Measurements from ENCODE around the gene HERC3. TPM values are rescaled to one million over a fixed set of nuclear protein-coding genes. Genes with fewer than 3 reads are reported as not detected.

HERC3 gene
- total and polyA plus RNA-seq, 4 donors: 6.2 to 48.0 (median 24.9) TPM

DNA sequence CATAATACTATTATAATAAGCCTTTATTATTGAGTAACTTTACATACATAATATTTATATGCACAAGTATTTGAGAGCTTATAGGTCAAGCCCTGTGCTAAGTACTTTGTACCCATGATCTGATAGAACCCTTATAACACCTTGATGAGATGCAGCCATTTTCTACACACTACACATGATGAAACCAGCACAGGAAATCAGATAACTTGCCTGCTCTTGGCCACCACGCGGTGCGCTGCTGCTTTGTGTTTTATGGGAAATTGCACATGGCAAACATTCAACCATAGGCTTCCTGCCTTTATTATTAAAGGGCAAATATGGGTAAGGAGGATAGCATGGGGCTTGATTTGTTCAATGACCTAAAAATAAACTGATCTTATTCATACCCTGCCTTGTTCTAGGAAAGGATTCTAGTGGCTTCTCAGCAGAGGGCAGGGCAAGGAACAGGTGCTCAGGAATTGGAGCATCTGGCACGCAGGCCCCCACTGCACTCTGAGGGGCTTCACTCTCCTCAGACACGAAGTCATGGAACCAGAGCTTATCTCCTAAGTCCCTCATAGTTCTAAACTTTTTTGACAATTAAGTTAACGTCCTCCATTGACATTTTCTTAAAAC is 137.0 kb downstream of the HERC3 start:
- DNase-seq (no peak), ATAC-seq (ENCODE audit: insufficient read depth, low FRiP score) (no peak)
- Histone ChIP-seq H3K9me3 (ENCODE audit: control insufficient read depth in 4 of 4, insufficient read depth in 3 of 4, low read length in 3 of 4) (no peaks in the 10 kb centered on the region), H3K4me1 (ENCODE audit: control insufficient read depth in 5 of 5, insufficient read depth in 5 of 5, low read length in 5 of 5) (peaks cover 0 to 8% (median 3%) of the 10 kb centered on the region in 5 donors), H3K4me3 (no peak overlapping the region), H3K9ac (ENCODE audit: insufficient read depth in 1 of 2, low read length in 2 of 2) (no peak overlapping the region), H3K27me3 (ENCODE audit: control insufficient read depth in 3 of 3, insufficient read depth in 3 of 3, low read length in 2 of 3) (no peaks in the 10 kb centered on the region), H3K27ac (ENCODE audit: low read depth in 1 of 2, low read length in 1 of 2) (no peak overlapping the region), H3K36me3 (ENCODE audit: control insufficient read depth in 4 of 4, insufficient read depth in 4 of 4, low read length in 4 of 4) (peaks cover 18 to 55% (median 38%) of the 10 kb centered on the region in 4 donors)
- 53 to 72% methylated on average over 6 of the region's 6 CpGs for WGBS, 2 donors
- TF ChIP-seq, protein P1, sequence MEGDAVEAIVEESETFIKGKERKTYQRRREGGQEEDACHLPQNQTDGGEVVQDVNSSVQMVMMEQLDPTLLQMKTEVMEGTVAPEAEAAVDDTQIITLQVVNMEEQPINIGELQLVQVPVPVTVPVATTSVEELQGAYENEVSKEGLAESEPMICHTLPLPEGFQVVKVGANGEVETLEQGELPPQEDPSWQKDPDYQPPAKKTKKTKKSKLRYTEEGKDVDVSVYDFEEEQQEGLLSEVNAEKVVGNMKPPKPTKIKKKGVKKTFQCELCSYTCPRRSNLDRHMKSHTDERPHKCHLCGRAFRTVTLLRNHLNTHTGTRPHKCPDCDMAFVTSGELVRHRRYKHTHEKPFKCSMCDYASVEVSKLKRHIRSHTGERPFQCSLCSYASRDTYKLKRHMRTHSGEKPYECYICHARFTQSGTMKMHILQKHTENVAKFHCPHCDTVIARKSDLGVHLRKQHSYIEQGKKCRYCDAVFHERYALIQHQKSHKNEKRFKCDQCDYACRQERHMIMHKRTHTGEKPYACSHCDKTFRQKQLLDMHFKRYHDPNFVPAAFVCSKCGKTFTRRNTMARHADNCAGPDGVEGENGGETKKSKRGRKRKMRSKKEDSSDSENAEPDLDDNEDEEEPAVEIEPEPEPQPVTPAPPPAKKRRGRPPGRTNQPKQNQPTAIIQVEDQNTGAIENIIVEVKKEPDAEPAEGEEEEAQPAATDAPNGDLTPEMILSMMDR (IDR thresholded peaks at IDR 0.05; ENCODE audit: control extremely low read depth, extremely low read depth): no peak

DNA sequence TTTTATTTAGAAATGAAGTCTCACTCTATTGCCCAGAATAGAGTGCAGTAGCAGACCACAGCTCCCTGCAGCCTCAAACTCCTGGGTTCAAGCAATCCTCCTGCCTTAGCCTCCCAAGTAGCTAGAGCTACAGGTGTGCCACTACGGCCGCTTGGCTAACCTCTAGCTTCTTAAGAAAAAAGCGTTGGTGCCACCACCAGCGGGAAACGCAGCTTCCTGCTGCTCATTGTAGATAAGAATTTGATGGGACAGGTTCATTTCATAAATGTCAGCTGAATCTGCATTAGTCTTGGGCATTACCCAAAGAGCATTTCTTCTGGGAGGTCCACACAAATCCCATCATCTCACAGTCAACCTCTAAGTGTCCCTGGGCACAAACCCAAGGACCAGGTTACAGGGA is 138.5 kb downstream of the HERC3 start:
- 57 to 60% methylated on average over 5 of the region's 5 CpGs for WGBS, 2 donors
- H3K4me1 ChIP-seq (ENCODE audit: control insufficient read depth in 5 of 5, insufficient read depth in 5 of 5, low read length in 5 of 5): peaks cover 0 to 15% (median 3%) of the 10 kb centered on the region in 5 donors
- ATAC-seq (ENCODE audit: insufficient read depth, low FRiP score) (no peak), DNase-seq (no peak)
- no peaks in the 10 kb centered on the region for H3K27me3 ChIP-seq (ENCODE audit: control insufficient read depth in 3 of 3, insufficient read depth in 3 of 3, low read length in 2 of 3)
- H3K9me3 ChIP-seq (ENCODE audit: control insufficient read depth in 4 of 4, insufficient read depth in 3 of 4, low read length in 3 of 4): no peaks in the 10 kb centered on the region
- H3K27ac ChIP-seq (ENCODE audit: low read depth in 1 of 2, low read length in 1 of 2): no peak overlapping the region
- H3K4me3 ChIP-seq: no peak overlapping the region
- H3K36me3 ChIP-seq (ENCODE audit: control insufficient read depth in 4 of 4, insufficient read depth in 4 of 4, low read length in 4 of 4): peaks cover 18 to 54% (median 36%) of the 10 kb centered on the region in 4 donors
- TF ChIP-seq, protein P1 (IDR thresholded peaks at IDR 0.05; ENCODE audit: control extremely low read depth, extremely low read depth): no peak
- no peak overlapping the region for H3K9ac ChIP-seq (ENCODE audit: insufficient read depth in 1 of 2, low read length in 2 of 2)

DNA sequence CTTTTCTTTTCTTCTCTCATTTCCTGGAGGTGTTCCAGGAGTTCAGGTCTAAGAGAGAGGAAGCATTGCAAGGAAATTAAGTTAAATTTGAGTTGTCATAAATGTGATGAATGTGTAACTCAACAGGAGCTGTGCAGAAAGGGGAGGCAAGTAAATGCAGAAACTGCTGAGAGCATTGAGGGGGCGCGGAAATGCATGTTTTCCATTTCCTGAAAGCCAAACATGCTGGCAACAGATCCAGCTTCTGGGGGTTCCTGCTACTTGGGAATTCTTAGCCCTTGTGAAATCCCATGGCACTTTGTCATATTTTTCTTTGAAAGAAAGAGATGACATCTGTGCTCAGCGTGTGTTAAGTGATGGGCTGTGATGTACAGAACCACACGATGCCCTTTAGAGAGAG is 139.1 kb downstream of the HERC3 start:
- H3K36me3 ChIP-seq (ENCODE audit: control insufficient read depth in 4 of 4, insufficient read depth in 4 of 4, low read length in 4 of 4): peaks cover 18 to 59% (median 35%) of the 10 kb centered on the region in 4 donors
- DNase-seq (peak; percentile 44 to 86 (median 71)), ATAC-seq (ENCODE audit: insufficient read depth, low FRiP score) (no peak)
- H3K9ac ChIP-seq (ENCODE audit: insufficient read depth in 1 of 2, low read length in 2 of 2): no peak overlapping the region
- no peak overlapping the region for H3K4me3 ChIP-seq
- no peak overlapping the region for H3K27ac ChIP-seq (ENCODE audit: low read depth in 1 of 2, low read length in 1 of 2)
- H3K27me3 ChIP-seq (ENCODE audit: control insufficient read depth in 3 of 3, insufficient read depth in 3 of 3, low read length in 2 of 3): no peaks in the 10 kb centered on the region
- WGBS, 2 donors: 71% methylated on average over 4 of the region's 4 CpGs
- H3K9me3 ChIP-seq (ENCODE audit: control insufficient read depth in 4 of 4, insufficient read depth in 3 of 4, low read length in 3 of 4): no peaks in the 10 kb centered on the region
- H3K4me1 ChIP-seq (ENCODE audit: control insufficient read depth in 5 of 5, insufficient read depth in 5 of 5, low read length in 5 of 5): peaks cover 0 to 20% (median 3%) of the 10 kb centered on the region in 5 donors
- TF ChIP-seq, protein P1 (IDR thresholded peaks at IDR 0.05; ENCODE audit: control extremely low read depth, extremely low read depth): no peak
